ENCODE measurements around the gene PSMD10.

DNA sequence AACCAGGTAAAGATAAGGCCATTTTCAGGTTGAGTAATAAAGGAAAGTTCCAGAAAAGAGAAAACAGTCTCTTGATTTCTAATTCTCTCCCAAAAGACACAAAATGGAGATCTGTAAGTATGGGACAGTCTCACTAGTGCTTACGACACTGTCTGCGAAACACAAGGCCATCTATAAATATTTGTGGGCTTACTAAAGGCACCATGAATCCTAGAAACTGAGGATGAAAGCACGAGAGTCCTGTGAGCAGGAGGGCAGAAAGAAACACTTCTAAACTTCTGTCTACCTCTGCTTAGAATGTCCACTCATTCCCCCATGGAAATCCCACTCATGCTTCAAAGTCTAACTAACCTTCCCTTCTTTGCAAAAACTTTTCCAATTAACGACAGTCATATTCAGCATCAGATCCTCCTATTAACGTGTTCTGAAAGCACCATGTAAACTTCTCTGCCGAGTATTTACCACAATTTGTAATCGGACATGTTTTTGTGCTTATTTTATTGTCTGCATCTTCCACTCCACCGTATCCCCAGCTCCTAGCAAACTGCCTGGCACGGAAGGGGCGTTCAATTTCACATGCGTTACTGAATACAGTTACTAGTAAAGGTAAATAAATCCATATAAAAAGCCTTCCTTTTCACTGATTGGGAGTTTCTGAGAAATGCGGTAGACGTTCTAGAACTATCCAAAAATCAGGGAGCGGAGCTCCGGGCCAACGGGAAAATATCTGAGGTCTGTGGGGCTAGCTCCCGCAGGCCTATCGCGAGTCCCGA lies 665 bp downstream of the PSMD10 start:
- TF ChIP-seq TAF1 (IDR thresholded peaks at IDR 0.05; ENCODE audit: borderline replicate concordance, low read depth, low read length): no peak
- no peak for TF ChIP-seq POLR2A (IDR thresholded peaks at IDR 0.05; ENCODE audit: low read depth, low read length)

All from GM12892 (cell line).